ENCODE results near the gene HINFP.

DNA sequence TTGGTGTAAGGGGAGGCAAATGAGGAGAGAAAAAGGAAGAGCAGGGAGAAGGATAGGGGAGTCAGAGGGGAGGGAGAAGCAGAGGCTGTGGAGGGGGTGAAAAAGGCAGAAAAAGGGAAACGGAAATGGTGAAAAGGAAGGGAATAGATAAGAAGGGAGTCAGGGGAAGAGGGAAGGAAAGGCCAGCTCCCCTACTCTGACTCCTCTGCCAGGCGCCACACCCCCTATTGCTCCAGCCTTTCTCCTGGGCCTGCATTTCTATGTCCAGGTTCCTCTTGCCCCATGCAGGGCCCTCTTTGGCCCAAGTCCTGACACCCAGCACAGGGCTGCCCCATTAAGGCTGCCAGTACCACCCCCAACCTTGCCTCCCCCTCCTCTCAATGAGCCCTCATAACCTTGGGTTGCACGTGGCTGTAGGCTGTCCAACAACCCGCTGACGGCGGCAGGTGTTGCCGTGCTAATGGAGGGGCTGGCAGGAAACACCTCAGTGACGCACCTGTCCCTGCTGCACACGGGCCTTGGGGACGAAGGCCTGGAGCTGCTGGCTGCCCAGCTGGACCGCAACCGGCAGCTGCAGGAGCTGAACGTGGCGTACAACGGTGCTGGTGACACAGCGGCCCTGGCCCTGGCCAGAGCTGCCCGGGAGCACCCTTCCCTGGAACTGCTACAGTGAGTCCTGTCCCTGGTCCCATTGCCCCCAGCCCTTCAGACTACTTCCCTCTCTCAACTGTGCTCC is 60.5 kb downstream of the HINFP start:
- TF ChIP-seq, protein P1, sequence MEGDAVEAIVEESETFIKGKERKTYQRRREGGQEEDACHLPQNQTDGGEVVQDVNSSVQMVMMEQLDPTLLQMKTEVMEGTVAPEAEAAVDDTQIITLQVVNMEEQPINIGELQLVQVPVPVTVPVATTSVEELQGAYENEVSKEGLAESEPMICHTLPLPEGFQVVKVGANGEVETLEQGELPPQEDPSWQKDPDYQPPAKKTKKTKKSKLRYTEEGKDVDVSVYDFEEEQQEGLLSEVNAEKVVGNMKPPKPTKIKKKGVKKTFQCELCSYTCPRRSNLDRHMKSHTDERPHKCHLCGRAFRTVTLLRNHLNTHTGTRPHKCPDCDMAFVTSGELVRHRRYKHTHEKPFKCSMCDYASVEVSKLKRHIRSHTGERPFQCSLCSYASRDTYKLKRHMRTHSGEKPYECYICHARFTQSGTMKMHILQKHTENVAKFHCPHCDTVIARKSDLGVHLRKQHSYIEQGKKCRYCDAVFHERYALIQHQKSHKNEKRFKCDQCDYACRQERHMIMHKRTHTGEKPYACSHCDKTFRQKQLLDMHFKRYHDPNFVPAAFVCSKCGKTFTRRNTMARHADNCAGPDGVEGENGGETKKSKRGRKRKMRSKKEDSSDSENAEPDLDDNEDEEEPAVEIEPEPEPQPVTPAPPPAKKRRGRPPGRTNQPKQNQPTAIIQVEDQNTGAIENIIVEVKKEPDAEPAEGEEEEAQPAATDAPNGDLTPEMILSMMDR (IDR thresholded peaks at IDR 0.05) = no peak
- TF ChIP-seq POLR2AphosphoS5 (IDR thresholded peaks at IDR 0.05; ENCODE audit: insufficient read depth in 1 of 2, low read depth in 1 of 2) = no peak
